NCI-H1417 treated with DMSO at 0.1 percent for 48 hours (cell line): ENCODE results near the gene WWC1.

Source experiments
- DNase-seq: peaks from one replicate; lab custom pipeline; 2025; lab: John Stamatoyannopoulos, UW

The WWC1 gene

GRCh38 chr5:168364750-168365550 is 73.5 kb downstream of the WWC1 start:
- DNase-seq, result no peak

- DNase-seq, result no peak
Observed at GRCh38 chr5:168365581-168366081, 74.2 kb downstream of the WWC1 start.

DNA sequence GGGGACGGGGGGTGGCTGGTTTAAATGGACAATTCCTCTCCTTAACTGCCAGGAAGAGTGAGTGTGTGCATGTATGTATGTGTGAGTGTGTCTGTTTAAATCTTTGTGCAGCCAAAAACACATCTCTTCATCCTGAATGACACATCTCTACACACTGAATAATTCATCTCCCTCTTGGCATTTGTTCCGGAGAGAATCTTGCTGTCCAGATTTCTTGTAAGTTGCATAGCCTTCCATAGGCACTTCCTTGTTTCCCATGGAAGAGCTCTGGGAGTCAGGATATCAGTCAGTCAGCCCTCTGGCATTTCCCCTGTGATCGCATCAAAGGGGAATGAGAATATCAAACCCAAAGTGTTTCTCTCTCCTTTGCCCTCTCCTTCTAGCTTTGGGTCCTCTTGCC is 74.7 kb downstream of the WWC1 start:
- DNase-seq, result no peak

GRCh38 chr5:168368854-168369253 is 77.4 kb downstream of the WWC1 start:
- DNase-seq, result no peak

DNA sequence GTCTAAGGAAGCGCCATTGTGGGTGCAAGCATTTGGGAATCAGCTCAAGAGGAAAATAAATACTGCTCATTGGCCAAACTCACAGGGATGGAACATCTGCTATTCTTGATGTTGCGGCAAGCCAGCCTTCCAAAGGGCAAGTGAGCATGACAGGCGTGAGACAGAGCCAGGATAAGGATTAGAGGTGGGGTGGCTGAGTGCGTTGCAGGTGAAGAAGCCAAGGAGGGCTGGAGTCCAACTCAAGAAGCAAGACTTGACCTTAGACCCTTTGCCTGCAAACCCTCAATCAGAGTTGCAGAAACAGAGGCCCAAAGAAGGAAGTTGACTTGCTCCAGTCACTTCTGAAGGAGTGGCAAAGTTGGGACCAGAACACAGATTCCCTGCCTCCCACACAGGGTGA is 79.4 kb downstream of the WWC1 start:
- no peak for DNase-seq

GRCh38 chr5:168372356-168372946 is 81.0 kb downstream of the WWC1 start:
- DNase-seq, result no peak

DNA sequence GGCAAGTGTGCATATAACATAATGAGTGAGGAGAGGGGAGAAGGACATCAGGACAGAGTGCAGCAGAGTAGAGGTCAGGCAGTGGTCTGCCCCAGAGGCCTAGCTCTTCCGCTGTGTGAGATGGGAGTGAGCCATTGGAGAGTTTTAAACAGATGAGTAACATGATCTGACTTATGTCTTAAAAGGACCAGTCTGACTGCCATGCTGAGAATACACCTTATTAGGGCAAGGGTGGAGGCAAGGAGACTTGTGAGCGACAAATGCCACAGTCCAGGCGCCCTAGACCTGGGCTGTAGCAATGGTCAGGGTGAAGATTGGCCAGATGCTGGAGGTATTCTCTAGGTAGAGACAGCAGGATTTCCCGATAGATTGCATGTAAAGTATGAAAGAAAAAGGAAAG is 83.1 kb downstream of the WWC1 start:
- no peak for DNase-seq

- DNase-seq, result no peak
Observed at GRCh38 chr5:168375214-168375613, 83.8 kb downstream of the WWC1 start.

DNA sequence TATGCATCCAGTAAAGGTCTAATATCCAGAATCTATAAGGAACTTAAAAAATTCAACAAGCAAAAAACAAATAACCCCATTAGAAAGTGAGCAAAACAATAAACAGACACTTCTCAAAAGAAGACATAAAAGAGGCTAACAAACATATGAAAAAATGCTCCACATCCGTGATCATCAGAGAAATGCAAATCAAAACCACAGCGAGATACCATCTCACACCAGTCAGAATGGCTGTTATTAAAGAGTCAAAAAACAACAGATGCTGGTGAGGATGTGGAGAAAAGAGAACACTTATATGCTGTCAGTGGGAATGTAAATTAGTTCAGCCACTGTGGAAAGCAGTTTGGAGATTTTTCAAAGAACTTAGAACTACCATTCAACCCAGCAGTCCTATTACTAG is 86.1 kb downstream of the WWC1 start:
- no peak for DNase-seq

GRCh38 chr5:168378741-168379140 is 87.3 kb downstream of the WWC1 start:
- DNase-seq, result no peak

DNA sequence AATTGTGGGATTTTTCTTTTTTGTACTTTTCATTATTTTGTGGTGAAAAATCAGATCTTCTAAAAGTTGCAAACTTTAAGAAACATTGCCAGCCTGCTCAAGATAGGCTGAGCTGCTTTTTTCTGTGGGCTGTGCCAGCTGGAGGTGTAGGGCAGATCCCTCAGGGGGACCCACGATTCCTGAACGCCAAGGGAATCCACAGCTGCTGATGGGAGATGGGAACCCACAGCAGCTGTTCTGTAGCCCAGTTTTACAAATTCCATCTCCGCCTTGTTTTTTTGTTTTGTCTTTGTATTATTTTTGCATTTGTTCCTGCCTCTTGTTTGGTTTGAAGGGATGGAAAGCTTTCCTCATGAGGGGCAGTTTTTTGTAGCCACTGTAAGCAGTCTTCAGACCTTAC is 91.0 kb downstream of the WWC1 start:
- DNase-seq, result no peak

- no peak for DNase-seq
Observed at GRCh38 chr5:168390491-168390890, 99.0 kb downstream of the WWC1 start.

- DNase-seq, result no peak
Observed at GRCh38 chr5:168393773-168394172, 102.3 kb downstream of the WWC1 start.

DNA sequence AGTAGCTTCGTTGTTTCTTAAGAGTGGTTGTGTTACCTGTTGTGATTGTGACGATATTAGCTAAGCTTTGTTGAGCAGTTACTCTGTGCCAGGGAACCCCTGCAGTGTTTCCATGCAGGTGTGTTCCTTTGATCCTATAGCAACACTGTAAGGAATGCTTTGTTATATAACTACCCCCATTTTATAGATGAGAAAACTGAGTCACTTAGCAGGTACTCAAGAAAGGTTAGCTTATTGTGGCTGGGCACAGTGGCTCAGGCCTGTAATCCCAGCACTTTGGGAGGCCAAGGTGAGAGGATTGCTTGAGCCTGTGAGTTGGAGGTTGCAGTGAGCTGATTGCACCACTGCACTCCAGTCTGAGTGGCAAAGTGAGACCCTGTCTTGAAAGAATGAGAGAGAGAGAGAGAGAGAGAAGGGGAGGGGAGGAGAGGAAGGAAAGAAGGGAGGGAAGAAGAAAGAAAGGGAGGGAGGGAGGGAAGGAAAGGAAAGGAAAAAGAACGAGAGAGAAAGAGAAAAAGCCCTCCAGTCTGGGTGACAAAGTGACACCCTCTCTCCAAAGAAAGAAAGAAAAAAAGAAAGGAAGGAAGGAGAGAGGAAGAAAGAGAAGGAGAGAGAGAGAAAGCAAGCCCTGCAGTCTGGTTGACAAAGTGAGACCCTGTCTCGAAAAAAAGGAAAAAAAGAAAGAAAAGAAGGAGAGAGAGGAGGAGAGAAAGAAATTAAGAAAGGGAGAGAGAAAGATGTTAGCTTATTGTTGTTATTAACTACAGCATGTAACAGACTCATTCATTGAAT is 109.2 kb downstream of the WWC1 start:
- no peak for DNase-seq

DNA sequence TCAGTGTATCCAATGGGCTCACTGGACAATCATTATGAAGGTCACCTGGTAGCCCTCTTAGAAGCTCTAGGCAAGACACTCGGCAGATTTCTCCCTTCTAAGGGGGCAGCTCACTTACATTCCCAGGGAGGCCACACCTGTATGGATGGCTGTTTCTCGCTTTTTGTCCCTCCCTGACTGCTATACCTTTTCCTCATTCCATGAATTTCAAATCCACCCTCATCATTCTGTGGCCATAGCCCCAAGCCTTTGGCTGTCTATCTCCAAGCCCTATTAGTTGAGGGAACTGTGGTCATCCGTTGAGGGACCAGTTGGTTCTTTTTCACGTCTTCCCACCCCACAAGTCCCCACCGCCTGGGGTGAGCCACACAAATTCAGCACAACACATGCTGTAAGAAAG is 109.8 kb downstream of the WWC1 start:
- DNase-seq, result no peak

GRCh38 chr5:168401880-168402279 is 110.4 kb downstream of the WWC1 start:
- DNase-seq, result no peak

DNA sequence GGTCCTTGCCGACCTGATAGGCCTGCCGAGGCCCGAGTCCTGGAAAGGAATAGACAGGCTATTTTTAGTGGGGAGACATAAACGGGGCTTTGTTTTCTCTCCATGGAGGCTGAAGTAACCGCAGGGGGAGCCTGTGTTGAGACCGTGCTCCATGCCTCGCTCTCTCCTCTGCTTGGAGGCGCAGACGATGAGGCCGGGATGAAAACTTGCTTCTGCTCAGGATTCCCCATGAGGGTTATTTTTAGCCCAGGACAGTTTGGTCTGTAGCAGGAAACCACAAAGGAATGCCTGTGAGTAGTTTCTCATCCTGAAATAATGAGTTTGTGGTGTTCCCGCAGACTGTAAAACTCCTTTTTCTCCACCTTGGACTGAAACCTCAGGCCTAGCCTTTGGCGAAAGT is 112.9 kb downstream of the WWC1 start:
- no peak for DNase-seq

DNA sequence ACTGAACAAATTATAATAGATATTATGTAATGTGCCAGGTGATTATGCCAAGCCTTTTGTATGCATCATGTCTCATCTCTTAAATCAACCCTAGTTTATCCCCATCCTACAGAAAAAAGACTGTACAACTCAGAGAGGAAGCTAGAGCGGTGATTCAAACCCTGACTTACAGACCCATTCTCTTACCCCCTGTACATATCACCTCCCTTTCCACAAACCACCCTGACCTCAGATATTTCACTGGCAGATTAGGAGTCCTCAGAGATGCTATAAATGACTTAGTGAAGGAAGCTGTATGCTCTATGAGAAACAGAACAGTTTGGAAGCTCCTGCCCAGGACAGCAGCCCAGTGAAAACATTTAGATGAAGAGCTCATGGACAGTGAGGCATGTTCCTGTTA is 115.8 kb downstream of the WWC1 start:
- no peak for DNase-seq

DNA sequence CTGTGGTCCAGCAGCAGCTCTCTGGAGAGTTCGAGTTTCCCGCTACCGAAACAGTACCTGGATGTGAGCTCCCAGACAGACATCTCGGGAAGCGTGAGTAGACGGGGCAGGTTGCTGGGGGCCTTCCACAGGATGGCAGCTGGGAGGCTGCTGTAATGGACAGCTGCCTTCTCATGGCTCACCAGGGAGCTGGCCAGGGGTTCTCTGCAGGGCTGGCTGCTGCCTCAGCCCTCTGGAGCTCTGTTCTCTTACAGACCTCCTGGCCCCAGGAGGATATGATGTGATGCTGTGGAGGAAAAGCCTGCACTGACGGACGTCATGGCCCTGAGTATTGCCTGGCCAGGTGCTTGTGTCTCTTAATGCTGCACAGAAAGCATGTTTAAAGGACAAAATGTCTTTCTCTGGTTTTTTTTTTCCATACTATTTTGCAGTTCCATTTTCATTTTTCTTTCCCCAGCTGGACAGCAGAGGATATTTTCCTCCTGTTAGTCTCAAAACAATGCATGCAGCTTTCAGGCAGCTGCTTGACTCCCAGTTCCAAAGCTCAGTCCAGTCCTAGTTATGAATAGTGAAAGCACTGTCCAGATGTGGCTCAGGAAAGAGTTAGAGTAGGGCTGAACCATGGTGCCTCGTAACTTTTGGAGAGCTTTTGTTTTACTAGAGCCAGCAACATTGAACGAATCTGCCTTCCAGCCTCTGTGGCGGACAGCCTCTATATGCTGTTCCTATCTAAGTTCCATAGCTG is 117.3 kb downstream of the WWC1 start:
- DNase-seq, result no peak

- DNase-seq, result no peak
Observed at GRCh38 chr5:168409591-168410458, 118.4 kb downstream of the WWC1 start.

- no peak for DNase-seq
Observed at GRCh38 chr5:168411871-168412270, 120.4 kb downstream of the WWC1 start.
